Measurements from ENCODE around the gene OR2T4.

Gene OR2T4, protein sequence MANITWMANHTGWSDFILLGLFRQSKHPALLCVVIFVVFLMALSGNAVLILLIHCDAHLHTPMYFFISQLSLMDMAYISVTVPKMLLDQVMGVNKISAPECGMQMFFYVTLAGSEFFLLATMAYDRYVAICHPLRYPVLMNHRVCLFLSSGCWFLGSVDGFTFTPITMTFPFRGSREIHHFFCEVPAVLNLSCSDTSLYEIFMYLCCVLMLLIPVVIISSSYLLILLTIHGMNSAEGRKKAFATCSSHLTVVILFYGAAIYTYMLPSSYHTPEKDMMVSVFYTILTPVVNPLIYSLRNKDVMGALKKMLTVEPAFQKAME

DNA sequence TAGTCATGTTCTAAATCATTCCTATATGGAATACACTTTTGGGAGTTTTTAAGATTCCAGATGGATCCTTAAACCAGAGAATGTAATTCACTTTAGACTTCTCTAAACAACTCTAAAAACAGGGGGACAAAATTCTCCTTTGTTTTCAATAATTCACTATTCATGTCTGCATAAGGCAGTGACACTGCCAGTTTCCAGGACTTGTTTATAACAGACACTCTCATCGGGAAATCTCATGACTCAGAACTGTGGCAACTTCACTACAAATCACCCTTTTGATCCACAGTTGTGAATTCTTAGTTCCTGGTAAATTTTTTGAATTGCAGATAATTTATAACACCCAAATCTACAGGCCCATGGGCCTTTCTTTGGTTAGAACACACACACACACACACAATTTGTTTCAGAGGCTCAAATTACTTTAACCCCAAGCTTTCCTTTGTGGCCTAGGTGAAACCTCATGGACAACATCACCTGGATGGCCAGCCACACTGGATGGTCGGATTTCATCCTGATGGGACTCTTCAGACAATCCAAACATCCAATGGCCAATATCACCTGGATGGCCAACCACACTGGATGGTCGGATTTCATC is at the start of gene OR2T4:
Gene OR2T4 (plus strand): TSS at position 545 of the 595 bp plus-strand sequence. CDS start 0 bp downstream, at position 545.
- DNase-seq: no peak

DNA sequence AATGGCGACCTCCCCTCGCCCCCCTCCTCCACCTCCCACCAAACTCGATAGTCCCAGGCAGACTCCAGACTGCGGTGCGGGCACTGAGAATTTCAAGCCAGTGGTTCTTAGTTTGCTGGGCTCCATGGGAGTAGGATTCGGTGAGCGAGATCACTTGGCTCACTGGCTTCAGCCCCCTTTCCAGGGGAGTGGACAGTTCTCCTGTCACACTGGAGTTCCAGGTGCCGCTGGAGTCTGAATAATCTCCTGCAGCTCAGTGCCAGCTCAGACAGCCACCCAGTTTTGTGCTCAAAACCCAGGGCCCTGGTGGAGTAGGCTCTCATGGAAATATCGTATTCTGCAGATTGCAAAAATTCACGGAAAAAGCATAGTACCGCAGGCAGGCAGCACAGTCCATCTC is 44.7 kb upstream of the OR2T4 start:
- DNase-seq: no peak

DNA sequence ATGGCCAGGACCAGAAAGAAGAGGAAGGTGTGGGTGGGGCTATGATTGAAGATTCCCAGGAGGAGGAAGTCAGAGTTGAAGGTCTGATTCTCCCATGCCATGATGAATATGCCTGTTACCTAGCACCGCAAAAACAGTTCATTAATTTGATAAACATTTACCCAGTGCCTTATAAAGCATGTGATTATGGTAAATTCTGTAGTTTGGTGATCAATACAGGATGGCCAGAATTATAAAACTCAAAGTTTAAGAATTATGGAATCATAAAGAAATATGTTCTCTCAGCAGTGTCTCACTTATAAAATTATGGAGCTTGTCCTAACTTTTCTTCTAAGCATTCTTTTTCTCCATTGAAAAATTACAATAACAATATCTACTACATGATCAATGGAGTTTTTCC is 37.0 kb upstream of the OR2T4 start, which contains the start of gene OR2M7:
Gene OR2M7 (minus strand): TSS at position 101 of the 400 bp plus-strand sequence. CDS start 0 bp downstream, at position 101.
- no peak for DNase-seq

DNA sequence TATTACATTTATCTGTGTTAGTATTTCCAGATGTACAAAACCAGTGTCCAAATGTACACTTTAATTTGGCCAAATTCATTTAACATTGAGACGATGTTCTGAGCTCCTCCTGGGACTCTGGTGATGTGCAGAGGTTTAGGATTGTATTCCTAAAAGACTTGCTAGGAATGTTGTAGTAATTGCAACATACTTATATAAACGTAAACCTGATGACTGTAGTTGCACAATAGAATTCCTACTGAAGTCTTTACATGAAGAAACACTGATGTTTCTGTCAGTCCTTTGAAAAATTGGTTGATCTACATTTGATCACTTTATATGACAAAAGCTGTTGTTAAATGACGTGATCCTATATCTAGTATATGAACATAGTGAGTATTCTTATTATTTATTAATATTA is 18.0 kb upstream of the OR2T4 start:
- no peak for DNase-seq

DNA sequence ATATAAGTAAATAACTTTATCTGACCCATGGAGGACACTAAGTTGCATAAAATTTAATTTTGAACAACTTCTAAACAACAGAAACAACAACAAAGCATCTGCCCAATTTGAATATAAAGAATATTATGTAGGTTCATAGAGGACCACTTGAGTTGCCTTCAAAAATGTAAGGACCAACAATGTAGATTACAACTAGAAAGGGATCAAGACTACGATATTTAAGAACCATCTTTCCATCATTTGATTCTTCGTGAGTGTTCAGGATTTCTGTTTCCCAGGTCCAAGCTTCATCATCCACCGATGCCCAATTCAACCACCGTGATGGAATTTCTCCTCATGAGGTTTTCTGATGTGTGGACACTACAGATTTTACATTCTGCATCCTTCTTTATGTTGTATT is 13.0 kb upstream of the OR2T4 start, which contains the start of gene OR14C36:
Gene OR14C36 (plus strand): TSS at position 301 of the 400 bp plus-strand sequence. CDS start 0 bp downstream, at position 301.
- DNase-seq: no peak

DNA sequence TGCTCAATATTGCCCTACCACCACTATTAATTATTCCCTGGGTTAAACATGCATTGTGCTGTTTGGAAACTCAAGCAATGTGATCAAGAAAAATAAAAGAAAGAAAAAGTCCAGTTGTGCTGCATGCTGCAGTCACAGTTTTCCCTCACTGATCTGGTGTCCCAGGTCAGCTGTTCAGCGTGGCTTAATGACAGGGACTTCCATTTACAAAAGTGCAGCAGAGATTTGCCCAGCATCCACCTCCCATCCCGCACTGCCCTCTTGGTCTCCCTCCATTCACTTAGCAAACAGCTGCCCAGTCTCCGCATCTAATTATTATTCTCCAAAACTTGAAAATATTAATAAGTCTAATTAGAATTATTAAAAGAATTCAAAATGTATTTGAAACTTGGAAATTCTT is 2.0 kb upstream of the OR2T4 start:
- DNase-seq: no peak

DNA sequence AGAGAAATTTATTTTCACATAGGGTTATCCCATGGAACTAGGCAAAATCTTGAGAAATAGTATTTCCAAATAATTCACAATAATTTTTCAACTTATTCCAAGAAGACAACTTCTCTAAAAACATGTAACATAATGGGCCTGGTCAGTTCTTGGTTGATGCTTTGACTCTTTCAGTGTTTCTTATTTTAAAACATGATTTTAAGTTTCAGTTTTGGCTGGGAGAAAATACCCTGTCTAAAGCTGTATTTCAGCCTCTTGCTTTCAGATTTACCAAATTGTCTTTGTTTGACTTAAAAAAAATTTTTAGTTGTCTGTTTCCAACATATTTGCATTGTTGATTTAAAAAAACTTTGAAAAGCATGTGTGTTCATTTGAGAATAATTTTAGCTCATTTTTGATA is 5.1 kb downstream of the OR2T4 start:
- DNase-seq: no peak

DNA sequence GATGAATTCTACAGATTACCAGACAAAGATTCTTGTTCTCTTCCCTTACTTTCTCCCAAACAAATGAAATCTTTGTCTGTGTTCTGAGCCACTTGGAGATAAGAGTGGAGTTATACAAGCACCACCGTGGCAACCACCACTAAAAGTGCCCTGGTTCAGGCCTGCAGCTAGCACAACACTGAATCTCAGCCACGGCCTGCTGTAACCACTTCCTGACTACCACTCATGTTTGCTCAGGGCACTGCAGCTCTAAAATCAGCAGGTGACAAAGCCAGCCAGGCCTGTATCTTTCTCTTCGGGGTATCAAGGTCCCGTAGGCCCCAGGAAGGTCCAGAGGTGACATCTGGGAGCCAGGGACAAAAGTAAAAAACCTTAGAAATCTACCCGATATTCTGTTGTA is 10.9 kb downstream of the OR2T4 start:
- DNase-seq: no peak

DNA sequence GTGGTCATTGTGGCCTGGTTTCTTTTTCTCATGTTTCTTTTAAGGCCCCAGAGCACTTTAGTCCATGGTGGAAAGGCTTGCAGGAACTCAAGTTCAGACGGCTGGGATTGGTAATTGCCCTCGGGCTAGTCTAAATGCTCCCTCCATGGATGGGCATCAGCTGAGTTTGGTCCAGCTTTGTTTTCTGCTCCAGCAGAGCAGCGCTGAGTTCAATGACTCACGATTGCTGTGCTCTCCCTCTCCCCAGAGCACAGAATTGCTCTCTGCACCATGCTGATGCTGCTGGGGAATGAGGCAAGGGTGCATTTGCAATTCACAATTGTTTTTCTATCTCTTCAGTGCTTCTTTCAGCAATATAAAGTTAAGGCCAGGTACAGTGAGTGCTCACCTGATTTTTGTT is 12.3 kb downstream of the OR2T4 start:
- DNase-seq: no peak

DNA sequence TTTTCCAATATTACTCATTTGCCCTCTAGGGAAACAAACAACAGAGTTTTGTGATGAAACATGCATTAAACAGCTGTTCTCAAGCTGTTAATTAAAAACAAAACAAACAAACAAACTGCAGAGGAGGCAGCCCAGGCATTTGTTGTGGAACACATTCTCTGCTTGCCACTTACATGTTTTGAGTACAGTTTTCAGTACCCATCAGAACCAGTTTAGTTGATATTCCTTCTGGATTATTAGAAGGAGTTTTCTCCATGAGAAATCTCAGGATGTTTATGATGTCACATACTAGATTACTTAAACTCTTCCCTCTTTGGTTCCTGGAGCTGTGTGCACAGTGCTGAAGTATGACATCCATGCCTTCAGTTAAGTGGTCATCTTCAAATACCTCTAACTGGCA is 14.0 kb downstream of the OR2T4 start, which contains the start of gene OR2T6:
Gene OR2T6 (plus strand): TSS at position 301 of the 400 bp plus-strand sequence. CDS start 11,863 bp downstream, outside the sequence.
- no peak for DNase-seq

DNA sequence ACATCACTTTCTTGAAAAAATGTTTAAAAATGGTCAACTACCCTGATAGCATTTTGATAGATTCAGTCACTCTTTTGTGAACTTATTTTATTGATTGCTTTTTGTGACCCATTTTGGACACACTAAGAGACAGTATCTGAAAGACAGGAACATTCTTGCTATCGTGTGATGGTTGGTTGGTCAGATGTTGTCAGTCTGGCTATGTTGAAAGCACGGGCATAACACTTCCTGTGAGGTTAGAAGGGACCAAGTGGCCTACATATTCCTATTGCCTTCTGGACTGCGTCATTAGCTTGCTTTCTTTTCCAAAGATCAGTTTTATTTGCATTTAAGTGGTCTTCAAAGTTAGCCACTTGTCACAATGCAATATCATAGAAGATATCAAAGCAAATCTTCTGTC is 15.5 kb downstream of the OR2T4 start:
- DNase-seq: no peak

DNA sequence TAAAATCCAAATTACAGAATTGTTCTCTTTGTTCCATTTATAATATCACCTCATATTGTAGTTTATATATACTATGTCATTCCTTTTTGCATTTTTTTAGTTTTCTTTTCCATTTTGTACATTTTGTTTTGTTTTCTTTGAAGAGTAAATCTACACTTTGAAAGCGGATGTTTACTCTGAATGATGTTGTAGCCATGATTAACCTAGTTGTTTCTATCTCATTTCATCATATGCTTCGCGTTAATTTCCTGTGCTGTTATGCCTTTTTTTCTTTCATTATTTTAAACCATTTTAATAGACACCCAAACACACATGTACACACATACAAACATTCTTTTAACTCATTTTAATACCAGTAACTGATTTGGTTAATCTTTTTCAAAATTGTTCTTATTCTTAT is 19.4 kb downstream of the OR2T4 start:
- no peak for DNase-seq

DNA sequence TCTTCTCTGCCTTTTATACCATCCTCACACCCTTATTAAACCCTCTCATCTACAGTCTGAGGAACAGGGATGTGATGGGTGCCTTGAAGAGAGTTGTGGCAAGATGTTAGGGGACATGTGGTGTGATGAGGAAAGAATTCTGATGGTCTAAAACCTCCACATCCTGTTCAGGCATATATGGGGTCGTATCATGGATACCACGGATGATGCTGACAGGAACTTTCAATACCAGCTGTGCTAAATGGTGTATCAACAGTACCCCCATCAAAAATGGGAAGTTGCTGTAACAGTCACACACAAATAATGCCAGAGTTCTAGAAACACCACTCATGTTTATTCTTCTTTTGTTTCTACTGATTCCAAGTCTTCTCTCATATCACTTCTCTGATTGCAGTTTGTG is 27.0 kb downstream of the OR2T4 start:
- DNase-seq: no peak

DNA sequence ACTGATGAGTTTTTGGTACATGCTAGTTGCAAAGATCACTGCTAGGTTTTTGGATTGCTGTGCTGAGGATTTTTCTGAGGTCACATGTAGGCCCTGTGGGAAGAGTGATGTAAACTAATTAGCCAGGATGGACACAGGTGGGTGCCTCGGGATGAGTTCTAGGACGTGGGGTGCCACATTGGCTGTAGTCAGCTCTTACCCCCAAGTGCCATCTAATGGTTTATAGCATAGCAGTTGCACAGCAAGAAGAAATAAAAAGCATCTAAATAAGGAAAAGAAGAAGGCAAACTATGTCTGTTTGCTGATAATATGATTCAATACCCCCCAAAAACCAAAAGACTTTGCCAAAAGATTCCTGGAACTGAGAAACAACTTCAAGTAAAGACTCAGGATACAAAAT is 31.6 kb downstream of the OR2T4 start:
- DNase-seq: no peak

DNA sequence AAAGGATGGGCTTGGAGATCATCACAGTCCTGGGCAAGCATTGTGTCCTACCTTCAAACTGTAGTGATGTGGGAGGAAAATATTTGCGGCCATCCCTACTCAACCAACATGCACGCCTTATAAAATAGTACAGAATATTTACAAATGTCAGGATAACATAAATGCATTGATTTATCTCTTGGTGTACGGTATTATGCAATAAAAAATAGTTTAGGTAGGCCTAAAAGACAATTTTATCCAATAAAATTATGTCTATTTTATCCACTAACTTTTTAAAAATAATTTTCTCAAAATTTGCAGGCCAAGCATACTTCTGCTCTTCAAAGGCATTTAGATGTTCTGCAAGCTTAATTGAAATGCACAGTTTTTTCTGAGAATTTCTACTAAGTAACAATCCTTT is 41.3 kb downstream of the OR2T4 start, which contains the start of gene OR2T1:
Gene OR2T1 (plus strand): TSS at position 301 of the 400 bp plus-strand sequence. CDS start 3,100 bp downstream, outside the sequence.
- no peak for DNase-seq

DNA sequence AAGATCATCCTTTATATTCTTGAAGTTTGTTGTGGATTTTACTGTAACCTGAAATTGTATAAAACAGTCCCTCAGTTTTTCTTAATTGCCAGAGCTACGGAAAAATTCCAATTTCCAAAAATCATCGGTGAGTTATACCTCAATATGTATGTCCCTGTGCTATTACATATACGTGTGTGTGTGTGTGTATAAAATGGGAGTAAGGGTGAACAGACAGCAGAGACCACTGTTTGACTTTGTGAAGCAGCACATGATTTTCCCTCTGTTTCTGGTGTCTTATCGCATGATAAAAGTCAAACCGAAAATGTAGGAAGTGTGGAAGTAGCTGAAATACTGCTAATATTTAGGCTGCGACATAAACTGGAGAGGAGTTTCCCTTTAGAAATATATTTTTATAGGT is 42.6 kb downstream of the OR2T4 start:
- DNase-seq: peak; percentile 14

DNA sequence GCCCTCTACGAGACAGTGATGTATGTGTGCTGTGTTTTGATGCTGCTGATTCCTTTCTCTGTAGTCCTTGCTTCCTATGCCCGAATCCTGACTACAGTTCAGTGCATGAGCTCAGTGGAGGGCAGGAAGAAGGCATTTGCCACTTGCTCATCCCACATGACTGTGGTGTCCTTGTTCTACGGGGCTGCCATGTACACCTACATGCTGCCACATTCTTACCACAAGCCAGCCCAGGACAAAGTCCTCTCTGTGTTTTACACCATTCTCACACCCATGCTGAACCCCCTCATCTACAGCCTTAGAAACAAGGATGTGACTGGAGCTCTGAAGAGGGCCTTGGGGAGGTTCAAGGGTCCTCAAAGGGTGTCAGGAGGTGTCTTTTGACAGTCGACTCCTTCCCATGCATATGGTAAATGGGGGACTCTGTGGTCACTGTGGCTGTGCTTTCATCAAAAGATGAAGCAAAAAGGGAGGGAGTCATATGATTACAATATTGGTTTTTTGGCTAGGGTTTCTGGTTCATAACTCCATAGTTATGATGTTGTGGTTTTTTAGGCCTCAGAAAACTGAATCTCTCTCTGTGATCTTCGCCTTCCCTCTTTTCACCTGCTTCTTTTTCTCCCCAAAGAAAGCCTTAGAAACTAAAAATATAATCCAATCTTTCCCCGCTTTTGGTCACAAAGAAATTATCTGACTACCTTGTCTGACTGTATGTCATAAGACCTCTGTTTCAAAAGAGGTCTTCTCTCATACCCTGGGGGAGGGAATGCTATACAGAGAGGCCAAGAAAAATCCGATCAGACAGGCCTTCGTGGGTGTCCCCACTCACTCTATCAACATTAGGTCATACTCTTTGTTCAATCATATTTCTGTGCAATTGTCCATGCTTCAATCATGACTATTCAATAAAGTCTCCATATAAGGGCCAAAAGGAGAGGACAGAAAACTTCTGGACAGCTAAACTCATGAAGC is 45.5 kb downstream of the OR2T4 start:
- no peak for DNase-seq

Measured in NCI-H146 (cell line).